HCT116 (cell line): ENCODE data around the gene NXT1. TPM values are rescaled to one million over a fixed set of nuclear protein-coding genes. Genes with fewer than 3 reads are reported as not detected.

Source experiments
- ATAC-seq: fragments of 200-7000 bp; cut with Tn5 transposase; 2 replicates; pipeline ENCODE4 v1.9.1; 2020; ENCODE audit warnings: mild to moderate bottlenecking, moderate library complexity
- BruUV-seq: library from RNA; stranded (reverse); fragments of 400-500 nt; replicated peaks from 2 replicates; lab custom pipeline; 2021; lab: Mats Ljungman, UMichigan
- CTCF ChIA-PET: fragments of 300-600 bp; sonication (Branson Sonifier 250); formaldehyde crosslinking; loops from one replicate; lab custom pipeline; 2021; ENCODE audit warnings: antibody characterized with exemption; lab: Charles Lee
- POLR2A ChIA-PET: fragments of 300-600, 350-600 bp; sonication (Branson Sonifier 250); formaldehyde crosslinking; loops from one replicate; lab custom pipeline; 2021; ENCODE audit warnings: antibody characterized with exemption; lab: Charles Lee
- RAD21 ChIA-PET, 2 experiments: fragments of 300-600 bp; sonication (Branson Sonifier 250); formaldehyde crosslinking; loops; one replicate each; lab custom pipeline; 2023; ENCODE audit warnings: low total read pairs in 2 of 2; ENCODE audit not compliant: uncharacterized antibody in 2 of 2, unreplicated experiment in 2 of 2, low non-redundant PET in 1 of 2; lab: Charles Lee
- DNase-seq: peaks from one replicate; pipeline ENCODE4 v3.0.0-alpha.2; 2010; ENCODE audit warnings: low read depth, low spot score
- H2AFZ ChIP-seq: fragments of 200-600 bp; shearing (Covaris generic), sonication (generic); 2 replicates; pipeline ENCODE4 v1.6.1; 2017; ENCODE audit warnings: low read depth, mixed run types, mixed read lengths, antibody characterized with exemption, low read length; ENCODE audit not compliant: poor library complexity, severe bottlenecking
- H3K27ac ChIP-seq: 2 replicates; pipeline ENCODE4 v1.5.1; 2012; ENCODE audit warnings: low read depth, low read length
- H3K27me3 ChIP-seq: fragments of 200-600 bp; sonication (generic); 2 replicates; pipeline ENCODE4 v1.6.1; 2016; ENCODE audit warnings: mixed run types, low read length, mixed read lengths; ENCODE audit not compliant: insufficient read depth
- H3K36me3 ChIP-seq, 2 experiments: fragments of 200-500 bp in 1 of 2; fragments of 200-600 bp in 1 of 2; sonication (Bioruptor generic) in 1 of 2; sonication (generic) in 1 of 2; 2 replicates each; pipeline versions ENCODE4 v1.5.1 to v1.6.1; 2014 to 2016; ENCODE audit warnings: low read length in 2 of 2, inconsistent platforms in 1 of 2, mixed read lengths in 1 of 2, mixed run types in 1 of 2; ENCODE audit not compliant: insufficient read depth in 2 of 2, control insufficient read depth in 1 of 2
- H3K4me1 ChIP-seq, 2 experiments: fragments of 200-600 bp in 1 of 2; sonication (generic) in 1 of 2; 2 replicates each; pipeline versions ENCODE4 v1.5.1 to v1.6.1; 2012 to 2017; ENCODE audit warnings: low read length in 2 of 2, inconsistent platforms in 1 of 2, mild to moderate bottlenecking in 1 of 2, mixed read lengths in 1 of 2, mixed run types in 1 of 2, moderate library complexity in 1 of 2; ENCODE audit not compliant: insufficient read depth in 2 of 2, control insufficient read depth in 1 of 2
- H3K4me2 ChIP-seq: fragments of 200-600 bp; sonication (generic); 2 replicates; pipeline ENCODE4 v1.6.1; 2017; ENCODE audit warnings: mixed run types, low read length, mixed read lengths
- H3K4me3 ChIP-seq, 2 experiments: fragments of 200-600 bp in 1 of 2; sonication (generic) in 1 of 2; replicated peaks in 1 of 2; 2 replicates each; pipeline ENCODE4 v1.5.1; 2011 to 2016; ENCODE audit warnings: low read length in 2 of 2, control low read depth in 1 of 2, low read depth in 1 of 2, mild to moderate bottlenecking in 1 of 2, mixed read lengths in 1 of 2, mixed run types in 1 of 2
- H3K79me2 ChIP-seq: fragments of 200-600 bp; sonication (generic); 2 replicates; pipeline ENCODE4 v1.6.1; 2017; ENCODE audit warnings: mild to moderate bottlenecking, mixed run types, low read length, moderate library complexity, mixed read lengths; ENCODE audit not compliant: insufficient read depth
- H3K9ac ChIP-seq: fragments of 200-600 bp; sonication (generic); 2 replicates; pipeline ENCODE4 v1.6.1; 2016; ENCODE audit warnings: low read length, mixed read lengths
- H3K9me2 ChIP-seq: fragments of 200-600 bp; sonication (generic), shearing (Covaris generic); 2 replicates; pipeline ENCODE4 v1.6.1; 2017; ENCODE audit warnings: mixed run types, mild to moderate bottlenecking, moderate library complexity; ENCODE audit not compliant: insufficient read depth
- H3K9me3 ChIP-seq, 2 experiments: fragments of 200-500 bp in 1 of 2; fragments of 200-600 bp in 1 of 2; sonication (Bioruptor generic) in 1 of 2; sonication (generic) in 1 of 2; 2 replicates each; pipeline ENCODE4 v1.6.1; 2014 to 2017; ENCODE audit warnings: low read length in 2 of 2, mixed read lengths in 2 of 2, inconsistent platforms in 1 of 2, low read depth in 1 of 2, mild to moderate bottlenecking in 1 of 2, mixed run types in 1 of 2, moderate library complexity in 1 of 2; ENCODE audit not compliant: control insufficient read depth in 1 of 2, insufficient read depth in 1 of 2
- H4K20me1 ChIP-seq: fragments of 200-600 bp; sonication (generic), shearing (Covaris generic); 2 replicates; pipeline ENCODE4 v1.6.1; 2017; ENCODE audit warnings: mixed run types, mild to moderate bottlenecking, moderate library complexity; ENCODE audit not compliant: insufficient read depth
- ATF3 ChIP-seq: IDR thresholded peaks from 2 replicates; pipeline ENCODE4 v1.6.1; 2012
- ELF1 ChIP-seq: IDR thresholded peaks from 2 replicates; pipeline ENCODE4 v1.6.1; 2012; ENCODE audit warnings: low read depth, borderline replicate concordance
- EZH2 ChIP-seq: fragments of 200-600 bp; sonication (generic); IDR thresholded peaks from 2 replicates; pipeline ENCODE4 v1.6.1; 2017; ENCODE audit warnings: antibody characterized with exemption, mixed run types
- EZH2phosphoT487 ChIP-seq: fragments of 200-600 bp; IDR thresholded peaks from 2 replicates; pipeline ENCODE4 v1.6.1; 2018; ENCODE audit warnings: antibody characterized with exemption, borderline replicate concordance
- MAX ChIP-seq: IDR thresholded peaks from 2 replicates; pipeline ENCODE4 v1.6.1; 2012
- POLR2A ChIP-seq: IDR thresholded peaks from 2 replicates; pipeline ENCODE4 v1.7.0; 2011; ENCODE audit warnings: borderline replicate concordance; ENCODE audit not compliant: insufficient read depth, insufficient read length; ENCODE audit errors: extremely low read depth
- SRF ChIP-seq: IDR thresholded peaks from 2 replicates; pipeline ENCODE4 v1.6.1; 2012; ENCODE audit warnings: low read depth
- YY1 ChIP-seq: IDR thresholded peaks from 2 replicates; pipeline ENCODE4 v1.6.1; 2011; ENCODE audit warnings: low read length, low read depth, moderate library complexity, mild to moderate bottlenecking; ENCODE audit not compliant: insufficient replicate concordance; ENCODE audit errors: extremely low read depth
- ZBTB33 ChIP-seq: IDR thresholded peaks from 2 replicates; pipeline ENCODE4 v1.6.1; 2011; ENCODE audit warnings: mild to moderate bottlenecking, low read length, moderate library complexity; ENCODE audit not compliant: insufficient replicate concordance; ENCODE audit errors: extremely low read depth
- ZFX ChIP-seq: fragments of 450-650 bp; IDR thresholded peaks from 2 replicates; pipeline ENCODE4 v1.6.1; 2017
- intact Hi-C: fragments of 100-400 bp; cut with micrococcal nuclease; formaldehyde crosslinking; loops from 2 replicates; pipeline ENCODE4 v1.10.0; 2022
- total RNA-seq: library from RNA; stranded (reverse); gene quantifications from one replicate; pipeline ENCODE4 v1.2.1, GENCODE V29; 2021; ENCODE audit not compliant: unreplicated experiment

Gene NXT1
- total RNA-seq, 1 experiment from 2014 or later = 29.9 TPM

GRCh38 chr20:23301436-23302050 is 49.0 kb upstream of the NXT1 start:
- no peak overlapping the region for H2AFZ ChIP-seq
- intact Hi-C loops = no loop called here
- no peaks in the 10 kb centered on the region for H3K9me3 ChIP-seq
- ATAC-seq (no peak), DNase-seq (no peak)
- H3K4me2 ChIP-seq = no peak overlapping the region
- H3K9me2 ChIP-seq = no peaks in the 10 kb centered on the region
- no TSS peak for BruUV-seq
- TF ChIP-seq MAX (no peak), EZH2phosphoT487 (no peak), ELF1 (no peak), SRF (no peak), EZH2 (no peak), ATF3 (no peak), ZBTB33 (no peak), YY1 (no peak), POLR2A (no peak), ZFX (no peak)
- TF ChIP-seq, all 23 proteins: peak for 0
- H3K9ac ChIP-seq = no peak overlapping the region
- H3K27ac ChIP-seq = no peak overlapping the region
- POLR2A ChIA-PET = no interaction called here
- no peaks in the 10 kb centered on the region for H3K4me1 ChIP-seq
- RAD21 ChIA-PET = no interaction called here
- H3K36me3 ChIP-seq = no peaks in the 10 kb centered on the region
- H3K79me2 ChIP-seq = no peaks in the 10 kb centered on the region
- H4K20me1 ChIP-seq = no peaks in the 10 kb centered on the region
- CTCF ChIA-PET = no interaction called here
- H3K27me3 ChIP-seq = peaks cover 46% of the 10 kb centered on the region
- no peak overlapping the region for H3K4me3 ChIP-seq
